Smooth muscle cell of the umbilical artery (primary cell): Measurements from ENCODE around the gene PTP4A1. TPM values are rescaled to one million over a fixed set of nuclear protein-coding genes. Genes with fewer than 3 reads are reported as not detected.

Experiments
- total RNA-seq: library from RNA; depleted of rRNA; stranded (reverse); fragments of >200 nt; gene quantifications from 2 replicates; pipeline ENCODE4 v1.2.3, GENCODE V29; 2014

Gene PTP4A1
- total RNA-seq, result 112 and 143 TPM in 2 replicates

GRCh38 chr6:63572044-63572746 lies at the start of gene PTP4A1, which contains the start of gene LOC128125822:
Gene PTP4A1 (plus strand): TSS chr6:63572480. CDS start chr6:63576881, 4,401 bp downstream.
Gene LOC128125822 (plus strand): TSS chr6:63572480.

Other genes with a start within 250 kb of the PTP4A1 start
- gene PHF3, start 63.3 kb downstream of the PTP4A1 start, total RNA-seq, result 52.0 and 61.4 TPM in 2 replicates